ENCODE data around the gene PLVAP. TPM values are rescaled to one million over a fixed set of nuclear protein-coding genes. Genes with fewer than 3 reads are reported as not detected.
A peak's percentile ranks its signal among the peaks of the same experiment; 100 is the strongest.

The PLVAP gene
- total RNA-seq, 1 donor from 2014 or later = 0.84 TPM

DNA sequence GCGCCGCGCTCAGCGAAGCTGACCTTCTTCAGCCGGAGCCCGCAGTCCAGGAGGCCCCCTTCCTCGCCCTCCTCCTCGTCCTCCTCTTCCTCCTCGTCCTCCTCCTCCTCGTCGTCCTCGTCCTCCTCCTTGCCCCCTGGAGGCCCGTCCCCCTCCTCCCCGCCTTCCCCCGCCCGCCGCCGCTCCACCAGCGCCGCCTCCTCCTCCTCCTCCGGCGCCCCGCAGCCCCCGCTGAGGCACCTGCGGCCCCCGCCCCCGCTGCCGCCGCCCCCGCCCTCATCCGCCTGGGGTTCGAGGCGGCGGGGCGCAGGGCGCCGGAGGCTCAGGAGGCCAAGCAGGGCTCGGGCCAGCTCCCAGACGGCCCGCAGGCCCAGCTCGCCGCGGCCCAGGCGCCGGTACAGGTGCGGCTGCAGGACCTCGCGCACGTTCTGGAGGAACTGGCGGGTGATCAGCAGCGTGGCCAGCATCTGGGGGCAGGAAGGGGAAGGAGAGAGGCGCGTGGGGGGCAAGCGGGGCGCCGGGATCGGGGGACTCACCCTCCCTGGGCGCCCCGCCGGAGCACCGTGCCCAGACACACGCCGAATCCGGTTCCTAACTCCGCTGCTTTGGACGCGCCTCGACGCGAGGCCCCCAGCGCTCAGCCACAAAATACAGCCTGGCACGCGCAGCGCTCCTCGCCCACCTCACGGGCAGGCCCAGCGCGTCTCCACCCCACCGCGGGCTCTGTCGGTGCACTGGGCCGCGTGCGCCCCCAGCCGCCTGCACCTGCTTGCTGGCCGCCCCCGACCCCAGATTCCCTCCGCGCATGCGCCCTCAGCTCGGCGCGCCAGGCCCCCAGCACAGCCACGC lies 48.4 kb downstream of the PLVAP start:
- Mint-ChIP-seq H3K27me3 (peaks cover 6% of the 10 kb centered on the region), H3K9me3 (no peaks in the 10 kb centered on the region), H3K36me3 (ENCODE audit: low read depth) (no peaks in the 10 kb centered on the region), H3K4me3 (peak overlapping the region; percentile 77), H3K4me1 (peaks cover 17% of the 10 kb centered on the region), H3K27ac (no peak overlapping the region)
- ChIA-PET CTCF (interaction anchor here (1.0 kb wide), 1 partner anchor 23 kb away, joined by 3 read pairs; the partner anchor contains the start of gene MRPL34), POLR2A (interaction anchor here (0.5 to 3.5 kb wide), 7 partner anchors 19 to 1266 kb away, joined by 3 to 24 read pairs (median 4); partner anchors contain the start of genes DDA1, MRPL34 and SLC27A1)
- ATAC-seq (ENCODE audit: low read depth) (peak; percentile 23), DNase-seq (peak; percentile 43)
- intact Hi-C loops (cut with micrococcal nuclease) = no loop called here
- no peak for TF ChIP-seq CTCF (IDR thresholded peaks at IDR 0.05)

DNA sequence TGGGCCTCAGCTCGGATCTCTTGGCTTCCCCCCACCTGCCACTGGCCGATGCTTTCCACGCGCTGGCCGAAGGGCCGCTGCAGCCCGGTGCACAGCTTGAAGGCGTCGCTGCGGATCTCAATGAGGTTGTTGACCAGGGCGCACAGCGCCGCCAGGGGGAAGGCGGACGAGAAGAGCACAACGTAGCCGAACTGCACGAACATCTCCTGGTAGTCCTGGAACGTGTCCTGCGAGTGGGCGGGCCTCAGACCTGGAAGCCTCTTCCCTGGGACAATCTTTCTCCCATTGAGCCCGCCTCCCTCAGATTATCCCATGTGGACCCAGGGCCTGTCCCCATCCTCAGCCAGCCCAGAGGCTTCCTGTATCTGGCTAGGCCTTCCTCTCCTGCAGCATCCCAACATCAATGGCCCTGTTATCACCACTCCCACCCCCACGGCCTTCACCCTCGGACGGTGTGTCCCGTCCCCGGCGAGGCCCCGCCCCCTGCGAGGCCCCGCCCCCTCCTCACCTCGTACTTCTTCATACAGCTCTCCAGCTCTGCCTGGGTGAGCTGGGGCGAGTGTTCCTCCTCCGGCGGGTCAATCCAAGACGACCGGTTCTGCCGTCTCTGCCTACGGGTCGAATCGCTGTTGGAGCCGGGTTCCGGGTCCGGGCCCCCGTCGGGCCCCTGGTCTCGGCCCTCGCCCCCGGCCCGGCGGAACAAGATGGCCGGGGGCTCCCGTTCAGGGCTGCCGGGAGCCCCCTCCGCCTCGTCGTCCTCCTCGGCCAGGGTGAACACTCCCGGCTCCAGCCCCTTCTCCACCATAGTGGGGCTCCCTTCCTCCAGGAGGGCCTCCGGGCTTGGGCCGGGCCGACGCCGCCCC lies 49.3 kb downstream of the PLVAP start:
- POLR2A ChIA-PET = interaction anchor here (0.5 to 3.5 kb wide), 8 partner anchors 11 to 1265 kb away, joined by 3 to 24 read pairs (median 4); partner anchors contain the start of genes DDA1, MRPL34 and SLC27A1

GRCh38 chr19:17327068-17327653 lies 50.0 kb downstream of the PLVAP start:
- intact Hi-C loops (cut with micrococcal nuclease) = no loop called here
- POLR2A ChIA-PET = interaction anchor here (0.7 to 3.5 kb wide), 3 partner anchors 9 to 18 kb away, joined by 3 to 24 read pairs (median 3); partner anchors contain the start of gene DDA1
- Mint-ChIP-seq H3K4me3 (peak overlapping the region; percentile 52), H3K9me3 (no peaks in the 10 kb centered on the region), H3K27ac (no peak overlapping the region), H3K36me3 (ENCODE audit: low read depth) (peaks cover 6% of the 10 kb centered on the region), H3K27me3 (peaks cover 6% of the 10 kb centered on the region), H3K4me1 (peaks cover 18% of the 10 kb centered on the region)
- DNase-seq (no peak), ATAC-seq (ENCODE audit: low read depth) (no peak)
- CTCF ChIA-PET = no interaction called here
- no peak for TF ChIP-seq CTCF (IDR thresholded peaks at IDR 0.05)

More for the DNA sequence above, 49.3 kb downstream of the PLVAP start:
- TF ChIP-seq CTCF (IDR thresholded peaks at IDR 0.05) = no peak
- peaks cover 6% of the 10 kb centered on the region for H3K27me3 Mint-ChIP-seq
- H3K9me3 Mint-ChIP-seq = no peaks in the 10 kb centered on the region
- H3K36me3 Mint-ChIP-seq (ENCODE audit: low read depth) = no peaks in the 10 kb centered on the region
- H3K4me3 Mint-ChIP-seq = peak overlapping the region; percentile 77
- H3K4me1 Mint-ChIP-seq = peaks cover 16% of the 10 kb centered on the region
- intact Hi-C loops (cut with micrococcal nuclease) = no loop called here
- CTCF ChIA-PET = interaction anchor here (1.0 kb wide), 1 partner anchor 23 kb away, joined by 3 read pairs; the partner anchor contains the start of gene MRPL34
- no peak overlapping the region for H3K27ac Mint-ChIP-seq
- peak; percentile 88 for ATAC-seq (ENCODE audit: low read depth)
- DNase-seq = peak; percentile 56

DNA sequence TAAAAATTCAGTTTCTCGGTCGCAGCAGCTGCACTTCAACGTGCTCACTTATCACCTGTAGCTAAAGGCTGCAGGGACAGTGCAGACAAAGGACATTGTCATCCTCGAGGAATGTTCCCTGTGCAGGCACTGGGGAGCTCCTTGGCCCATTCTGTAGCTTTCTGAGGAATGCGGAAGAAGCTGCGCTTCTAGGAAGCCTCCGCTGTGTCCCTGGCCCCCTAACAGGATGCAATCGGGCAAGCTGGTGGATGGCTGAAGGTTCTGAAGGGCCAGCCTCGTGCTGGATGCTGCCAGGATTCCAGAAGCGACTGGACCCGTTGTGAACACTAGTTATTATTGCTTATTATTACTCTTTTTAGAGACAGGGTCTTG lies 50.6 kb downstream of the PLVAP start:
- ChIA-PET CTCF (no interaction called here), POLR2A (interaction anchor here (0.7 to 3.5 kb wide), 2 partner anchors 9 to 17 kb away, joined by 3 to 24 read pairs; partner anchors contain the start of gene DDA1)
- no peak overlapping the region for H3K27ac Mint-ChIP-seq
- TF ChIP-seq CTCF (IDR thresholded peaks at IDR 0.05) = no peak
- no peak for DNase-seq
- H3K4me3 Mint-ChIP-seq = no peak overlapping the region
- no peak for ATAC-seq (ENCODE audit: low read depth)
- intact Hi-C loops (cut with micrococcal nuclease) = no loop called here
- peaks cover 8% of the 10 kb centered on the region for H3K36me3 Mint-ChIP-seq (ENCODE audit: low read depth)
- peaks cover 6% of the 10 kb centered on the region for H3K27me3 Mint-ChIP-seq
- peaks cover 18% of the 10 kb centered on the region for H3K4me1 Mint-ChIP-seq
- H3K9me3 Mint-ChIP-seq = no peaks in the 10 kb centered on the region
